B cell (primary cell): ENCODE measurements around the gene ZNF804A.

Source experiments
- CTCF ChIP-seq: fragments of 200-600 bp; IDR thresholded peaks from one replicate; pipeline ENCODE4 v1.8.0; 2022; ENCODE audit warnings: antibody characterized with exemption, mild to moderate bottlenecking
- EZH2 ChIP-seq: IDR thresholded peaks from 2 replicates; pipeline ENCODE4 v1.6.1; 2012; ENCODE audit warnings: borderline replicate concordance, low read depth, mild to moderate bottlenecking, moderate library complexity, low read length; ENCODE audit not compliant: insufficient read depth, poor library complexity, severe bottlenecking

- TF ChIP-seq CTCF (no peak), EZH2 (no peak)
These were observed 78.8 kb downstream of the ZNF804A start for GRCh38 chr2:184677171-184677570.
